ENCODE data around the gene TSPAN8. TPM values are rescaled to one million over a fixed set of nuclear protein-coding genes. Genes with fewer than 3 reads are reported as not detected.
"Not testable (repeated sequence)": the region's sequence is repeated elsewhere in the genome, so short reads cannot be mapped to it uniquely, and the experiment has no call there.

The TSPAN8 gene
- polyA plus RNA-seq, 4 donors, result 22.6 to 39.9 (median 32.8) TPM

- DNase-seq (ENCODE audit: low read depth in 4 of 4, low spot score in 2 of 4), result no peak
These were observed 6.9 kb upstream of the TSPAN8 start for GRCh38 chr12:71164568-71165197.

GRCh38 chr12:71164166-71164565 is 6.4 kb upstream of the TSPAN8 start:
- DNase-seq (ENCODE audit: low read depth in 4 of 4, low spot score in 2 of 4), result no peak

- no peak for DNase-seq (ENCODE audit: low read depth in 4 of 4, low spot score in 2 of 4)
These were observed 5.3 kb upstream of the TSPAN8 start for GRCh38 chr12:71162832-71163763.

GRCh38 chr12:71161591-71161990 is 3.8 kb upstream of the TSPAN8 start:
- DNase-seq (ENCODE audit: low read depth in 4 of 4, low spot score in 2 of 4), result no peak

- DNase-seq (ENCODE audit: low read depth in 4 of 4, low spot score in 2 of 4), result no peak
These were observed 2.8 kb upstream of the TSPAN8 start for GRCh38 chr12:71160585-71160984.

- DNase-seq (ENCODE audit: low read depth in 4 of 4, low spot score in 2 of 4), result no peak
These were observed 2.1 kb upstream of the TSPAN8 start for GRCh38 chr12:71159878-71160277.

- no peak for DNase-seq (ENCODE audit: low read depth in 4 of 4, low spot score in 2 of 4)
These were observed 1.5 kb upstream of the TSPAN8 start for GRCh38 chr12:71159264-71159663.

GRCh38 chr12:71158361-71158882 is 623 bp upstream of the TSPAN8 start:
- no peak for DNase-seq (ENCODE audit: low read depth in 4 of 4, low spot score in 2 of 4)

- no peak for DNase-seq (ENCODE audit: low read depth in 4 of 4, low spot score in 2 of 4)
These were observed 2.6 kb downstream of the TSPAN8 start for GRCh38 chr12:71155225-71155624.

- DNase-seq (ENCODE audit: low read depth in 4 of 4, low spot score in 2 of 4), result no peak
These were observed 4.9 kb downstream of the TSPAN8 start for GRCh38 chr12:71152851-71153250.

- DNase-seq (ENCODE audit: low read depth in 4 of 4, low spot score in 2 of 4), result not testable (repeated sequence)
These were observed 7.8 kb downstream of the TSPAN8 start for GRCh38 chr12:71150041-71150440.

GRCh38 chr12:71144682-71145081 is 13.1 kb downstream of the TSPAN8 start:
- DNase-seq (ENCODE audit: low read depth in 4 of 4, low spot score in 2 of 4), result no peak

- DNase-seq (ENCODE audit: low read depth in 4 of 4, low spot score in 2 of 4), result no peak
These were observed 14.8 kb downstream of the TSPAN8 start for GRCh38 chr12:71142956-71143355.

GRCh38 chr12:71142016-71142415 is 15.8 kb downstream of the TSPAN8 start:
- DNase-seq (ENCODE audit: low read depth in 4 of 4, low spot score in 2 of 4), result no peak

GRCh38 chr12:71141378-71141926 is 16.3 kb downstream of the TSPAN8 start:
- no peak for DNase-seq (ENCODE audit: low read depth in 4 of 4, low spot score in 2 of 4)

GRCh38 chr12:71139153-71139735 is 18.6 kb downstream of the TSPAN8 start:
- no peak for DNase-seq (ENCODE audit: low read depth in 4 of 4, low spot score in 2 of 4)

GRCh38 chr12:71138011-71138410 is 19.8 kb downstream of the TSPAN8 start:
- DNase-seq (ENCODE audit: low read depth in 4 of 4, low spot score in 2 of 4), result no peak

GRCh38 chr12:71135812-71136176 is 22.0 kb downstream of the TSPAN8 start:
- DNase-seq (ENCODE audit: low read depth in 4 of 4, low spot score in 2 of 4), result no peak

GRCh38 chr12:71135077-71135811 is 22.6 kb downstream of the TSPAN8 start:
- DNase-seq (ENCODE audit: low read depth in 4 of 4, low spot score in 2 of 4), result no peak

GRCh38 chr12:71134405-71134804 is 23.4 kb downstream of the TSPAN8 start:
- DNase-seq (ENCODE audit: low read depth in 4 of 4, low spot score in 2 of 4), result no peak
